HepG2 (cell line): Measurements from ENCODE around the gene ZNF444. TPM values are rescaled to one million over a fixed set of nuclear protein-coding genes. Genes with fewer than 3 reads are reported as not detected.
A peak's percentile ranks its signal among the peaks of the same experiment; 100 is the strongest.

Experiments used
- ATAC-seq: fragments of 200-7000 bp; cut with Tn5 transposase; 3 replicates; pipeline ENCODE4 v1.9.1; 2020; ENCODE audit warnings: mild to moderate bottlenecking, moderate library complexity
- BruUV-seq: library from RNA; stranded (reverse); fragments of 400-500 nt; replicated peaks from 2 replicates; lab custom pipeline; 2021; lab: Mats Ljungman, UMichigan
- CTCF ChIA-PET: fragments of 300-600 bp; formaldehyde crosslinking; extraction: SDS; loops from one replicate; lab custom pipeline; 2021; ENCODE audit warnings: low total read pairs, inconsistent platforms, low intra/inter-chr PET ratio; lab: Yijun Ruan, JAX
- POLR2A ChIA-PET: fragments of 350-600 bp; sonication (Branson Sonifier 250); formaldehyde crosslinking; loops from one replicate; lab custom pipeline; 2020; ENCODE audit warnings: antibody characterized with exemption, inconsistent platforms; lab: Yijun Ruan, JAX
- DNase-seq: peaks from one replicate; pipeline ENCODE4 v3.0.0-alpha.2; 2015; ENCODE audit warnings: low spot score
- FAIRE-seq: peaks from 3 replicates; lab custom pipeline; 2011; peaks lifted over from hg19 to GRCh38; lab: Jason Lieb, UNC
- H2AFZ ChIP-seq: one replicate; pipeline ENCODE4 v1.6.1; 2011; ENCODE audit warnings: low read length, inconsistent platforms
- H3K27ac ChIP-seq: fragments of 300-600 bp; 3 replicates; pipeline ENCODE4 v1.8.0; 2011; ENCODE audit warnings: mixed run types, mild to moderate bottlenecking, mixed read lengths, low read length, inconsistent platforms; ENCODE audit not compliant: insufficient read depth; ENCODE audit errors: extremely low read length
- H3K27me3 ChIP-seq, 2 experiments: fragments of 200-600 bp in 1 of 2; 2 replicates in 1 of 2; 3 replicates in 1 of 2; pipeline versions ENCODE4 v1.6.0 to v1.8.0; 2011; ENCODE audit warnings: low read length in 2 of 2, mild to moderate bottlenecking in 2 of 2, moderate library complexity in 2 of 2, inconsistent platforms in 1 of 2; ENCODE audit not compliant: insufficient read depth in 2 of 2, control insufficient read depth in 1 of 2
- H3K36me3 ChIP-seq, 2 experiments: fragments of 200-600 bp in 1 of 2; replicated peaks in 1 of 2; 2 replicates in 1 of 2; 3 replicates in 1 of 2; pipeline versions ENCODE4 v1.5.1 to v1.8.0; 2011; ENCODE audit warnings: low read length in 2 of 2, inconsistent platforms in 1 of 2; ENCODE audit not compliant: insufficient read depth in 2 of 2, control insufficient read depth in 1 of 2
- H3K4me1 ChIP-seq: 2 replicates; pipeline ENCODE4 v1.5.1; 2012; ENCODE audit warnings: low read length, inconsistent platforms; ENCODE audit not compliant: insufficient read depth
- H3K4me2 ChIP-seq: 2 replicates; pipeline ENCODE4 v1.6.0; 2011; ENCODE audit warnings: low read depth, low read length, inconsistent platforms
- H3K4me3 ChIP-seq, 3 experiments: fragments of 200-600 bp in 1 of 3; sonication (generic), shearing (Covaris generic) in 1 of 3; replicated peaks in 1 of 3; 2 replicates each; pipeline ENCODE4 v1.5.1; 2011 to 2016; ENCODE audit warnings: low read length in 3 of 3, inconsistent platforms in 2 of 3, low read depth in 2 of 3, mild to moderate bottlenecking in 2 of 3, control low read depth in 1 of 3, mixed read lengths in 1 of 3; ENCODE audit not compliant: insufficient read depth in 1 of 3
- H3K79me2 ChIP-seq: one replicate; pipeline ENCODE4 v1.6.1; 2011; ENCODE audit warnings: low read length, inconsistent platforms; ENCODE audit not compliant: insufficient read depth
- H3K9ac ChIP-seq: 2 replicates; pipeline ENCODE4 v1.6.0; 2011; ENCODE audit warnings: mild to moderate bottlenecking, low read depth, low read length, inconsistent platforms; ENCODE audit not compliant: insufficient read depth
- H3K9me3 ChIP-seq: 2 replicates; pipeline ENCODE4 v1.5.1; 2012; ENCODE audit warnings: mild to moderate bottlenecking, low read length
- H4K20me1 ChIP-seq: 2 replicates; pipeline ENCODE4 v1.6.0; 2011; ENCODE audit warnings: inconsistent platforms, mild to moderate bottlenecking, low read length, moderate library complexity; ENCODE audit not compliant: insufficient read depth
- ARID2 ChIP-seq: sonication (generic); formaldehyde crosslinking; IDR thresholded peaks from 2 replicates; pipeline ENCODE4 v1.8.1; 2022; ENCODE audit warnings: mild to moderate bottlenecking, missing genetic modification reagents, borderline replicate concordance
- FIP1L1 ChIP-seq: fragments of 200-400 bp; formaldehyde crosslinking; IDR thresholded peaks from 2 replicates; pipeline ENCODE4 v1.6.1; 2018; ENCODE audit warnings: low read depth, mild to moderate bottlenecking, low read length, moderate library complexity, borderline replicate concordance; ENCODE audit not compliant: insufficient read depth
- MIER3 ChIP-seq: IDR thresholded peaks from 2 replicates; pipeline ENCODE4 v1.6.1; 2016; ENCODE audit warnings: missing compliant biosample characterization, borderline replicate concordance
- NFE2L2 ChIP-seq: fragments of 150-350 bp; IDR thresholded peaks from 2 replicates; pipeline ENCODE4 v1.6.1; 2014; ENCODE audit warnings: low read length
- PLSCR1 ChIP-seq: sonication (generic); formaldehyde crosslinking; IDR thresholded peaks from 2 replicates; pipeline ENCODE4 v1.5.0; 2020; ENCODE audit warnings: missing genetic modification reagents, mild to moderate bottlenecking, borderline replicate concordance
- RARA ChIP-seq: IDR thresholded peaks from 2 replicates; pipeline ENCODE4 v1.6.1; 2016; ENCODE audit warnings: missing genetic modification reagents, missing compliant biosample characterization
- REST ChIP-seq, 2 experiments: IDR thresholded peaks; 2 replicates each; pipeline ENCODE4 v1.6.1; 2011 to 2012; ENCODE audit warnings: low read length in 2 of 2, borderline replicate concordance in 1 of 2, low read depth in 1 of 2, mild to moderate bottlenecking in 1 of 2, moderate library complexity in 1 of 2
- ZNF160 ChIP-seq: sonication (generic); formaldehyde crosslinking; IDR thresholded peaks from 2 replicates; pipeline ENCODE4 v1.8.0; 2022; ENCODE audit warnings: mild to moderate bottlenecking, inconsistent platforms, missing genetic modification reagents
- ZNF317 ChIP-seq: sonication (generic); formaldehyde crosslinking; IDR thresholded peaks from 2 replicates; pipeline ENCODE4 v1.5.0; 2020; ENCODE audit warnings: mild to moderate bottlenecking, missing genetic modification reagents
- ZNF441 ChIP-seq: sonication (generic); formaldehyde crosslinking; IDR thresholded peaks from 2 replicates; pipeline ENCODE4 v1.7.0; 2021; ENCODE audit warnings: missing genetic modification reagents, borderline replicate concordance
- ZNF605 ChIP-seq: sonication (generic); formaldehyde crosslinking; IDR thresholded peaks from 2 replicates; pipeline ENCODE4 v1.8.0; 2022; ENCODE audit warnings: mild to moderate bottlenecking, missing genetic modification reagents
- ZNF709 ChIP-seq: sonication (generic); formaldehyde crosslinking; IDR thresholded peaks from 2 replicates; pipeline ENCODE4 v1.5.0; 2020; ENCODE audit warnings: mild to moderate bottlenecking, missing genetic modification reagents
- WGBS: methylation state at CpG from one replicate; pipeline ENCODE4 v1.1.6; 2017; ENCODE audit warnings: low lambda C conversion rate; 5-methylcytosine and 5-hydroxymethylcytosine counted together
- in situ Hi-C: cut with HindIII; loops from 2 replicates; pipeline ENCODE4 v1.10.0; 2017; ENCODE audit warnings: low pct_unique_long_range_greater_than_20kb; ENCODE audit not compliant: extremely low pct_ligation_motif_present
- intact Hi-C: fragments of 100-400 bp; cut with micrococcal nuclease; formaldehyde crosslinking; loops from one replicate; pipeline ENCODE4 v1.10.0; 2022; ENCODE audit not compliant: unreplicated experiment
- polyA plus RNA-seq, 8 experiments: library from polyadenylated mRNA; depleted of rRNA in 3 of 8; stranded (reverse) in 7 of 8; unstranded in 1 of 8; fragments of >200 nt; fragmentation: Illumina TruSeq in 4 of 8; extraction: Trizol in 4 of 8; gene quantifications; 2 replicates each; pipeline versions ENCODE4 v1.2.1 to v1.2.3, GENCODE V29; 2011 to 2016; ENCODE audit warnings: low read depth in 4 of 8, missing spikeins in 1 of 8, mixed read lengths in 1 of 8; ENCODE audit not compliant: insufficient read depth in 1 of 8
- total RNA-seq, 5 experiments: library from RNA; depleted of rRNA; stranded (reverse); fragments of >200 nt; fragmentation: Illumina TruSeq; extraction: Trizol; gene quantifications; 2 replicates each; pipeline ENCODE4 v1.2.3, GENCODE V29; 2016; ENCODE audit warnings: low read depth in 1 of 5
- TF ChIP-seq, protein P1 (sequence below): sonication (generic); formaldehyde crosslinking; IDR thresholded peaks from 2 replicates; pipeline ENCODE4 v1.4.0; 2020; ENCODE audit warnings: mild to moderate bottlenecking, missing genetic modification reagents

ZNF444 gene
- total and polyA plus RNA-seq, 2 of the 13 experiments (the other 11 are each of a cell fraction or from before 2014, with no cell fraction given), result 27.4 to 30.3 TPM

GRCh38 chr19:56167064-56167578 is 26.0 kb downstream of the ZNF444 start:
- WGBS, result 53% methylated on average over 7 of the region's 7 CpGs
- BruUV-seq, result no TSS peak
- no peaks in the 10 kb centered on the region for H3K79me2 ChIP-seq
- DNase-seq (no peak), ATAC-seq (no peak), FAIRE-seq (peak; percentile 36)
- ChIA-PET CTCF (no interaction called here), POLR2A (interaction anchor here (2.7 kb wide), 1 partner anchor 25 kb away, joined by 7 read pairs; no protein-coding TSS in a partner anchor)
- H3K36me3 ChIP-seq, result no peaks in the 10 kb centered on the region
- peaks cover 32% of the 10 kb centered on the region for H3K4me1 ChIP-seq
- no peaks in the 10 kb centered on the region for H3K9me3 ChIP-seq
- intact Hi-C loops, result no loop called here
- in situ Hi-C loops, result no loop called here
- no peak overlapping the region for H2AFZ ChIP-seq
- no peak overlapping the region for H3K9ac ChIP-seq
- H3K27me3 ChIP-seq, result no peaks in the 10 kb centered on the region
- no peaks in the 10 kb centered on the region for H4K20me1 ChIP-seq
- no peak overlapping the region for H3K4me3 ChIP-seq
- no peak overlapping the region for H3K27ac ChIP-seq
- H3K4me2 ChIP-seq, result no peak overlapping the region
- TF ChIP-seq NFE2L2 (no peak), PLSCR1 (CRISPR knock-in tag) (no peak), ZNF709 (CRISPR knock-in tag) (0 out of 2 replicates have a peak, but pooled peaks have one; percentile 18), RARA (CRISPR knock-in tag) (0 out of 2 replicates have a peak, but pooled peaks have one; percentile 13), ARID2 (CRISPR knock-in tag) (no peak), MIER3 (CRISPR knock-in tag) (no peak), REST (IDR thresholded peaks at IDR 0.05; ENCODE audit: borderline replicate concordance in 1 of 2, low read depth in 1 of 2, low read length in 2 of 2) (peak; percentile 66 to 95), ZNF317 (CRISPR knock-in tag) (peak; percentile 94), ZNF605 (CRISPR knock-in tag) (0 out of 2 replicates have a peak, but pooled peaks have one; percentile 19), ZNF441 (0 out of 2 replicates have a peak, but pooled peaks have one; percentile 62), ZNF160 (no peak), FIP1L1 (no peak)
- TF ChIP-seq, protein P1, sequence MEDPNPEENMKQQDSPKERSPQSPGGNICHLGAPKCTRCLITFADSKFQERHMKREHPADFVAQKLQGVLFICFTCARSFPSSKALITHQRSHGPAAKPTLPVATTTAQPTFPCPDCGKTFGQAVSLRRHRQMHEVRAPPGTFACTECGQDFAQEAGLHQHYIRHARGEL (CRISPR knock-in tag), result no peak
